ENCODE results near the gene DPM1.

- TF ChIP-seq CTCF (IDR thresholded peaks at IDR 0.05) (no peak), POLR2AphosphoS5 (IDR thresholded peaks at IDR 0.05) (no peak)
Measured at GRCh38 chr20:50991076-50991475, 32.7 kb upstream of the DPM1 start.
